VCaP (cell line): ENCODE measurements around the gene EZH2.

ENCODE experiments used
- H3K27ac ChIP-seq: fragments of 450-650 bp; 2 replicates; pipeline ENCODE4 v1.5.1; 2017
- TF ChIP-seq, protein P1 (sequence below): fragments of 450-650 bp; conservative IDR thresholded peaks from 2 replicates; pipeline ENCODE4 v1.5.1; 2017; ENCODE audit warnings: mild to moderate bottlenecking, moderate library complexity

The EZH2 gene

DNA sequence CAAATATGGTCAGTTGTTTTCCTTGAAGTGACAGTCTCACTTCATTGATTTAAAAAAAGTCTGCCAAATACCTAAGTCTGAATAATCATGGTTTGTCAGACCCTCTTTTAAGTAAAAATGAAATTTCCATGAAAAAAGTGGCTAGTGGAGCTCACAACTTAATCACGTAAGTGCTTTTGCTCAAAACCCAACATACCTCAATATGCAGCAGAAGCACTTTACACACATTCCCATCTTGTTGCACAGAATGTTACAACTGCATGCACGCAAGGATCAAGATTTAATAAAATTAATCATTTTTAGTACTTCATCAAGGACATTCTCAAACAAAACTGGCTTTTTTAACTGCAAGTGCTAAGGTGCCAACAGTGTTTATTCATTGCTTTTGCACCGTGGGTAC, 21.6 kb downstream of the EZH2 start:
- no peak overlapping the region for H3K27ac ChIP-seq
- TF ChIP-seq, protein P1, sequence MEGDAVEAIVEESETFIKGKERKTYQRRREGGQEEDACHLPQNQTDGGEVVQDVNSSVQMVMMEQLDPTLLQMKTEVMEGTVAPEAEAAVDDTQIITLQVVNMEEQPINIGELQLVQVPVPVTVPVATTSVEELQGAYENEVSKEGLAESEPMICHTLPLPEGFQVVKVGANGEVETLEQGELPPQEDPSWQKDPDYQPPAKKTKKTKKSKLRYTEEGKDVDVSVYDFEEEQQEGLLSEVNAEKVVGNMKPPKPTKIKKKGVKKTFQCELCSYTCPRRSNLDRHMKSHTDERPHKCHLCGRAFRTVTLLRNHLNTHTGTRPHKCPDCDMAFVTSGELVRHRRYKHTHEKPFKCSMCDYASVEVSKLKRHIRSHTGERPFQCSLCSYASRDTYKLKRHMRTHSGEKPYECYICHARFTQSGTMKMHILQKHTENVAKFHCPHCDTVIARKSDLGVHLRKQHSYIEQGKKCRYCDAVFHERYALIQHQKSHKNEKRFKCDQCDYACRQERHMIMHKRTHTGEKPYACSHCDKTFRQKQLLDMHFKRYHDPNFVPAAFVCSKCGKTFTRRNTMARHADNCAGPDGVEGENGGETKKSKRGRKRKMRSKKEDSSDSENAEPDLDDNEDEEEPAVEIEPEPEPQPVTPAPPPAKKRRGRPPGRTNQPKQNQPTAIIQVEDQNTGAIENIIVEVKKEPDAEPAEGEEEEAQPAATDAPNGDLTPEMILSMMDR: no peak

GRCh38 chr7:148858489-148858888, 25.6 kb downstream of the EZH2 start:
- H3K27ac ChIP-seq: no peak overlapping the region
- TF ChIP-seq, protein P1: no peak

GRCh38 chr7:148856891-148857290, 27.2 kb downstream of the EZH2 start:
- H3K27ac ChIP-seq: no peak overlapping the region
- TF ChIP-seq, protein P1: no peak

DNA sequence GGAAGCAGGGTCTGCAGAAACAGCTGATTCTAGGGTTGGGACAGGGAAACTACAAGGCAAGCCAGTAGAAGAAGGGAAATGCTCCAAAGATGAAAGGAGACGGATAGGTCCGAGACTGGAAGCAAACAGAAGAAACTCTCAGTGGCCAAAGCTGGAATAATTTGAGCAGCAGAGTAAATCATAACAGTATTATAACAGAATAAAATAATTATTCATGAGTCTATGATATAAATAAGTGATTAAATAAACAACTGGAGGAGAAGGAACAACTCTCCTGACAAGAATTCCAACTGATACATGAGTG, 27.6 kb downstream of the EZH2 start:
- TF ChIP-seq, protein P1: peak; percentile 63
- no peak overlapping the region for H3K27ac ChIP-seq

DNA sequence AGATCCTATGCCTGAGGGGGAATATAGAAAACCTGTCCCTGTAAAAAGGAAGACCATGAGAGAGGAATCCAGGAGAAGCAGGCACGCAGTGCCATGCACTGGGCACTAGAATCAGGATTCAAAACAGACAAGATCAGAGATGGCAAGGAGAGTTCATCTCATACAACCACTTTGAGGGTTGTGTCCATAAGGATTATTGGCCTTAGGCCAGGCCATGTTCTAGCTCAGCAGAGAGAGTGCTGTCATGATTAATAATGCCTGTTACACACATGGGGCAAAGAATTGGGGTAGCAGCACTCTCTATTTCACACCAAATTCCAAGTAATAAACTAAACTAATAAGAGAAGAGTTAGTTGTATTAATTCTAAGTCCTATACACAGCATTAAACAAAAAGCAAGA, 29.1 kb downstream of the EZH2 start:
- TF ChIP-seq, protein P1: no peak

GRCh38 chr7:148852272-148852671, 31.8 kb downstream of the EZH2 start:
- TF ChIP-seq, protein P1: no peak
- H3K27ac ChIP-seq: no peak overlapping the region

More for the DNA sequence above, 29.1 kb downstream of the EZH2 start:
- H3K27ac ChIP-seq: 0 out of 2 replicates have a peak overlapping the region, but pooled peaks have one; percentile 5

GRCh38 chr7:148850564-148850963, 33.5 kb downstream of the EZH2 start:
- TF ChIP-seq, protein P1: no peak
- H3K27ac ChIP-seq: no peak overlapping the region
